ENCODE measurements around the gene OGFOD1.

The OGFOD1 gene

DNA sequence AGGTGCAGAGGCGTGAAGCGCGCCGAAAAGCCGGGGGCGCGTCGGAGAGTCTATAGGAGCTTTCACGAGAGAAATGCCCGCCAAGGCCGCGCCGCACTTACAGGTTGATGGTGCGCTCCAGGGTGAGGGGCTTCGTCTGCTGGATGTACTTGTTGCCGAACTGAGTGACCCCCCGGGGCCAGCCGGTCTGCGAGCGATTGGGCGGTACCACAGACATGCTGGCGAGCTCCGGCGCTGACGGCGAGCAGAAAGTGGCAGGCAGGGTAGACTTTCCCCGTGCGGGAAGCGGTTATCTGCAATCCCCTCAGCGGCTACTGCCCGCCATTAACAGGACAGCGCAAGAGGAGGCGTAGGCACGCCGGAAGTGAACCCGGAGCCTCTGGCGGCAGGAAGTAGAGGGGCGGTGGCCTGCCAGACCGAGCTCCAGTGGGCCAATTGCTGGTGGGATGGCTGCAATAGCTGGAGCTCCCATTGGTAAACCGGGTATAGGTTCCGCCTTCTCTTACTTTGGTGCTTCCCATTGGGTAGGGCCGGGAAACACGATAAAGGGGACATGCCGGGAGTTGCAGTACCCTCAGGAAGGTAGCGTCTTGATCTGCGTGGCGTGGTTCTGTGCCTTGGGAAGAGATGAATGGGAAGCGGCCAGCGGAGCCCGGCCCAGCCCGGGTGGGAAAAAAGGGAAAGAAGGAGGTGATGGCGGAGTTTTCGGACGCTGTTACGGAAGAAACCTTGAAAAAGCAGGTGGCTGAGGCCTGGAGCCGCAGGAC is at the start of gene OGFOD1, which contains the start of gene NUDT21:
Gene OGFOD1, plus strand, starts transcription at position 569 of the 767 bp plus-strand sequence. Its CDS starts 59 bp downstream, at position 628.
Gene NUDT21, minus strand, starts transcription at position 347 of the 767 bp plus-strand sequence. Its CDS starts 130 bp downstream, at position 217.
- DNase-seq = peak; percentile 93

DNA sequence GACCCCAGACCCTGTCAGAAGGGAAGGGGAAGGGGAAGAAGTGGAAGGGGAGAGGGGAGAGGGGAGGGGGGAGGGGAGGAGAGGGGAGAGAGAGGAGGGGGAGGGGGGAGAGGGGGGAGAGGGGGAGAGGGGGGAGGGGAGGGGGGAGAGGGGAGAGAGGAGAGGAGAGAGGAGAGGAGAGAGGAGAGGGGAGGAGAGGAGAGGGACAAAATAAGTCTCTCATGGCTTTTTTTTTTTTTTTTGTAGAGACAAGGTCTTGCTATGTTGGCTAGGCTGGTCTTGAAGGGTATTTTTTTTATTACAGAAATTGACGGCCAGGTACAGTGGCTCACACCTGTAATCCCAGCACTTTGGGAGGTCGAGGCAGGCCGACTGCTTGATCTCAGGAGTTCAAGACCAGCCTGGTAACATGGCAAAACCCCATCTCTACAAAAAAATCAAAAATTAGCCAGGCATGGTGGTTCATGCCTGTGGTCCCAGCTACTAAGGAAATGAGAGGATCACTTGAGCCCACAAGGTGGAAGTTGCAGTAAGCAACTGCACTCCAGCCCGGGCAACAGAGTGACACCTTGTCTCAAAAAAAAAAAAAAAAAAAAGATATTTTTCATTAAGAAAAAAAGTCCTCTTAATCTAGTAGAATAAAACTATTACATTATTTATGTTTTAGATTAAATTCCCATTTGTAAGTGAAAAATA is 45.2 kb upstream of the OGFOD1 start:
- no peak for DNase-seq

DNA sequence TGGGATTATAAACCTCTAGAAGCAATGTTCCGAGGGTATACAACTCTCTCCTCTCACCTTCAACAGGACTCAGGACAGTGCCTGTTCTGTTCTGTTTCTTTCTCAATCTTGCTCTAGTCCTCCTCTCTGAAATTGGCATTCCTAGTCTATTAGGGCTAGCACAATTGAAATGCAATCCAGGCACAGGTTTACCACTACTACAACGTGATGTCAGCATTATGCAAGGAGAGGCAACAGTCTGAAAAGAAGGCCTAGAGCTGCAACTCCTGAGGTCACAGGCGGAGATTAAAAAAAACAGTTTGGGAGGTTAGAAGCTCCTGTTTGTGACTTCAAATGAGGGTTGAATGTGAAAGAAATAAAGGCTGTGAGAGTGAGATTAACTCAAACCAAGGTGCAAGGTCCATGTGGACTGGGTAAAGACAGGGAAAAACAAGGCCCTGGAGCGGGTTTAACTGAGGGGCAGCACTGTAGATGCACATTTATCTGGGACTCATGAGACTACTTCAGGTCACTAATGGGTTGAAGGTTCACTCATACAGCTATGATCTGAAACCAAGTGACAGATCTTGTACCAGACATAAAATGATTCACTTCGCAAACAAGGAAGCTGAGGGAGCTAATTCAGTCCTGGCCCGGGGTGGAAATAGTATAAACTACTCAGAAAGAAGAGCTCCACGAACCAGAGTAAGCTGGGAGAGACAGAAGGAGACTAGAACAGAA is 42.8 kb upstream of the OGFOD1 start:
- no peak for DNase-seq

DNA sequence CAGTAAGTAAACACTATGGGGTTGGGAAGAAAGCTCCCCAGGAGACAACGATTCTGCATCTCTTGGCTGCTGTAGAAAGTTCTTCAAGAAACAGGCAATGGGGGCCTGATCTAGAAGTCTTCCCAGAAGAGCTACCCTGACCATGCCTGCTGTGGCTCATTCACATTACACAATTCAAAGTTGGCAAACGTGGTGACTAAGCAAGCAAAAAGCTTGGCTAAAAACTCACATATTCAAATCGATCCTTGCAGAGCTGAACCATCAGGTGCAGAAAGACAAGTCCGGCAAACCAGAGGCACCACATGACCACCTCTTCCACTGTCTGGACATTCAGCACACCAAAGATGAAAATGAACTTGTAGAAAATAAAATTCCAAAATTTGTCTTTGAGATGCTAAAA is 42.2 kb upstream of the OGFOD1 start:
- DNase-seq = no peak

DNA sequence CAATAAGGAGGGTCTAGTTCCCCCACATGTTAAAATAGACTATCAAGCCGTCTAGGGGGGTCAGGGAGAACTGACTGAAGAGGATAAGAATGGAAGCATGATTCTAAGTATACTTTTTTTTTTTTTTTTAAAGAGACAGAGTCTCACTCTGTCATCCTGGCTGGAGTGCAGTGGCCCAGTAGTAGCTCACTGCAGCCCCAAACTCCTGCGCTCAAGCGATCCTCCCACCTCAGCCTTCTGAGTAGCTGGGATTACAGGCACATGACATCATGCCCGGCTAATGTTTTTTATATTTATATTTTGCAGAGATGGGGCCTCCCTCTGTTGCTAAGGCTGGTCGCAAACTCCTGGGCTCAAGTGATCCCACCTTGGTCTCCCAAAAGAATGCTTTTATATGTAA is 40.2 kb upstream of the OGFOD1 start:
- DNase-seq = no peak

DNA sequence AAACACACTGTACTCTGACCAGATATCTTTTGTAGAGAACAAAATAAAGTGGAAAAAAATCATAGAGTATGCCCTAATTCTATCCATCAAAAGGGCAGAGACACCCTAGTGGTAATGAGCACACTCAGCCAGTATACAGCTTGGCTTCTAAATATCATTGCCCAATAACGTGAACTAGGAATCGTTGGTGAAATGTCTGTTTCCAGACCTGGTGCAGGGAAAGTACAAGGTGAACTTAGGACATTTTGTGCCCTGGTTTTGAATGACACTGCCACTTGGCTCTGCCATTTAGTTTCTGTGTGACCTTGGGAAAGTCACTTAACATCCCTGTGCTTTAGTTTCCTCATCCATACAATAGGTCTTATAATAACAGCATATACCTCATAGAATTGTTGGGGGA is 39.7 kb upstream of the OGFOD1 start:
- DNase-seq = no peak

DNA sequence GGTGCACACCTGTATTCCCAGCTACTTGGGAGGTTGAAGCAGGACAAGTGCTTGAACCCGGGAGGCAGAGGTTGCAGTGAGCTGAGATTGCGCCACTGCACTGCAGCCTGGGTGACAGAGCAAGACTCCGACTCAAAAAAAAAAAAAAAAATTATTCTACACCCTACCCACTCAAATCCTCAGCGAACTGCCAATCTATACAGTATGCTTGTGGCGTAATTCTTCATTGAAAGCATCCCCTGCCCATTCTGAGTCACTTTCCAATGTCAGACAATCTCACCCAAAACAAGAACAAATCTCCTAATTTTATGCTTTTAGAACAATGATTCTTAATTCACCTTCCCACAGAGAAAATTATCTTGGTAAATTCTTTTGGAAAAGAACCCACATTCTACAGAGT is 38.0 kb upstream of the OGFOD1 start:
- DNase-seq = no peak

DNA sequence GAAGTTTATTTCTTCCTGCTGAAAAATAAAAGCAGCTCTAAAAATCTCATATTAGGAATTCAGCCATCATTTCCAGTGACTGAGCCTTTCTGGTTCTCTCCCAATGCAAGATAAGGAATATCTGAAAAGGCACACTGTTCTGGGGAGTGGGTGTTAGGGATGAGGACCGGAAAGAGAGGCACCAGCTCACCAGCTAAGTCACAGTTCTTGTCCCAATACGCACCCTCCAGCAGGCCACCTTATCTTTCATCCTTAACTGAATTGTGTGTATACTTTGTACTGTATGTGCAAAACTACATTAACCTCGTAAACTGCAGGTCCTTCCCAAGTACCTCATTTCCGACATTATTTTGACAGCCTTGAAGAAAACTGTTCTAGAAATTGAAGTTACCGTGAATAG is 37.0 kb upstream of the OGFOD1 start:
- DNase-seq = no peak

DNA sequence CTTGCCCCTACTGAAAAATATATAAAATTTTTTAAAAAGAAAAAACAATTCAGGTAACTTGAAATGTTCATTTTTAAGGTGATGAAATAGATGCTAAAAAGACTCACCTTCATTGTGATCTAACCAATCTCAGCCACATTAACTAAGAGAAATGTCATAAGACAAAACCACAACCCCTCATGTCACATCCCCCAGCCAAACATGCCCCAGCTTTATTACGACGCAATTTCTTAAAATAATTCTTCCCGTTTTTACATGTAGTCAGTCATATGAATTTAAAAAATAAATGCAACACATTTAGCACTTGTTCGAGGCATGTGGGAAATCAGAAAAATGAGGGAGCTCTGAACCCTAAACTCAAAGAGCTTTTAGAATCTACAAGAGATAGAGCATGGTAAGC is 35.5 kb upstream of the OGFOD1 start:
- DNase-seq = no peak

DNA sequence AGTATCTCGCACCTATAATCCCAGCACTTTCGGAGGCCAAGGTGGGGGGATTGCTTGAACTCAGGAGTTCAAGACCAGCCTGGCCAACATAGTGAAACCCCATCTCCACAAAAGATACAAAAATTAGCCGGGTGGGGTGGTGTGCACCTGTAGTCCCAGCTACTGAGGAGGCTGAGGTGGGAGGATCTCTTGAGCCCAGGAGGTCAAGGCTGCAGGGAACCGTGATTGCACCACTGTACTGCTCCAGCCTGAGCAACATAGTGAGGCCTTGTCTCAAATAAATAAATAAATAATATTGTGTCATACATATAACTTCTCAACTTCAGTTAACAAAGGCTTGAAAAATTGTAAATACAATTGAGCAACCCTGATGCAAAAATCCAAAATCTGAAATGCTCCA is 34.2 kb upstream of the OGFOD1 start:
- no peak for DNase-seq

DNA sequence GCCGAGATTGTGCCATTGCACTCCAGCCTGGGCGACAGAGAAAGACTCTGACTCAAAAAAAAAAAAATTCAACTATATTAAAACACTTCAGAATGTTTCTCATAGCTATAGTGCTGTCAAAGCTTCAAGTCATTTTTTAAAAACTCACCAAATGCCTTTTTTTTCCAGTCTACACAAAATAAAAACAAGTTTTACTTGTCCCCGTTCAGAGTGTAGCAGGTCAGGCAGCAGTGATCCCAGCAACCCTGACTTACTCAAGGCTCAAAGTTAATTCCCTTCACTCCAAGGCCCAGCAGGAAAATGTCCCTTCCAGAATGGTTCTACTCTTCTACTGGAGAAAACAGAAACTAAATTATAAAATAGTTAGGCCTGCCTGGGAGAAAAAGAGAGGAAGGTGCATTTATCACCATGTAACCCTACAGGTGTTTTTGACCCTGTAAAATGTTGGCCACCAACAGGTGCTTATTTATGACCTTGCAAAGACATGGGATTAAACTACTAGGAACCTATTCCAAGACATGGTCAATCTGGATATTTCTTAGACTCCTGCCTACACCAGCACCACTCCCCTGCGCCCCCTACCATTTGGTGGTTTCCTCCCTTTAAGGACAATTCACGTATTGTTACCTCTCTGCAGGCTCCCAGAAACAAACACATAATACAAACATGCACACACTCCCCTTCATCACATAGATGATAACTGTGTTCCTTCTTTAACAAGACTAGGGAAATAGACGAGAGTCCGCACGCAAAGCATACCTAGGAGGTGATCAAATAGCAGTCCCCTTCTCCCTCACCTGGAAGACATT is 31.4 kb upstream of the OGFOD1 start:
- DNase-seq = no peak

DNA sequence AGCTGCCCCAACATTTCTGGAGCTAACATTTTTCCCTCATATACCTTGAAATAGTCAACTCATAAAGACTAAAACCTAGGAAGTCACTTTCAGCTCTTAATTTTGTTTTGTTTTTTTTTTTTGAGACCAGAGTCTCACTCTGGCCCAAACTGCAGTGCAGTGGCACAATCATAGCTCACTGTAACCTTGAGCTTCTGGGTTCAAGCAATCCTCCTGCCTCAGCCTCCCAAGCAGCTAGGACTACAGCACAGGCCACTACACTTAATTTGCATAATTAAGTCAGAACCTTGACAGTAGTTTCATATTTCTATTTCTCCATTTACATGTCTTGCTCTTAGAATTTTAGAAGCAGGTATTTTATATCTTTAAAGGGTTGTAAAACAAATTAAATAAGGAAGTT is 30.7 kb upstream of the OGFOD1 start:
- no peak for DNase-seq

DNA sequence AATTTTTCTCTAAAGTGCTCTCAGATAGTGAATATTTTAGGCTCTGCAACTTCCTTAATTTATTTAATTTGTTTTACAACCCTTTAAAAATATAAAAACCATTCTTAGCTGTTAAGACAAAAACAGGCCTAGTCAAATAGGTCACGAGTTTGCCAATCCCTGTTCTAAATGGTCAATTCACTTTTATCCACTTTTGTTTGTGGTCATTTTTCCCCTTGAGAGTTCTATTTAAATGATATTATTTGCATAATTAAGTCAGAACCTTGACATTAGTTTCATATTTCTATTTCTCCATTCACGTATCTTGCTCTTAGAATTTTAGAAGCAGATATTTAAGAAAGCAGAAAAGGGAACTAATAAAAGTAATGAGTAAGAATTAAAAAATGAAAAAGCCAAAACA is 30.0 kb upstream of the OGFOD1 start:
- no peak for DNase-seq

DNA sequence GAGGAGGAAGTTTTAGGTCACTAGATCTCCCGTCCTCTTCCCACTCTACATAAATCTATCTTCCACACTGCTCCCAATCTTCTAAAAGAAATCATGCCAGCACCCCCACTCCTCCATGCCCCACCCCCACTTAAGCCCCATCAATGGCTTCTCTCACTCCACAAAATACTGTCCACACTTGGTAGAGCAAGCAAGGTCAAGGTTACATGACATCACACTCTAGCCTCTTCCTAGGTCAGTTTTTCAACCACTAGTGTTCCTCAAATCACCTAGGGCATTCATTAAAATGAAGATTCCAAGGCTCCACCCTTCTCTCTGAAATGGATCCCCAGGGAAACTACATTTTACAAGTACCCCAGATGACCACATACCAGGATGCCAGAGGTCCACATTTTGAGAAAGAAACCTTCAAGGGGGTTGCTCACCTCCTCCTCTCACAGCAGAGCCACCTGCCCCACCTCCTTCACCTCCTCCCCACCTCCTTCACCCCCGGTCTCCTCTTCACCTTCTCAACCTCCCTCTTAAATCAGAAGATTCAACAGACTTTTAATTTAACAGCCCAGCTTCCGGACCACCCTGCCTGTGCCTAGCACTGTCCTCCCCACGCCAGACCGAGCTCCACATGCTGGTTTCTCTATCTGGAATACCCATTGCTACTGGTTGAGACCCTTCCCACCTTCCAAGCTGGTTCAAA is 29.2 kb upstream of the OGFOD1 start:
- DNase-seq = no peak

DNA sequence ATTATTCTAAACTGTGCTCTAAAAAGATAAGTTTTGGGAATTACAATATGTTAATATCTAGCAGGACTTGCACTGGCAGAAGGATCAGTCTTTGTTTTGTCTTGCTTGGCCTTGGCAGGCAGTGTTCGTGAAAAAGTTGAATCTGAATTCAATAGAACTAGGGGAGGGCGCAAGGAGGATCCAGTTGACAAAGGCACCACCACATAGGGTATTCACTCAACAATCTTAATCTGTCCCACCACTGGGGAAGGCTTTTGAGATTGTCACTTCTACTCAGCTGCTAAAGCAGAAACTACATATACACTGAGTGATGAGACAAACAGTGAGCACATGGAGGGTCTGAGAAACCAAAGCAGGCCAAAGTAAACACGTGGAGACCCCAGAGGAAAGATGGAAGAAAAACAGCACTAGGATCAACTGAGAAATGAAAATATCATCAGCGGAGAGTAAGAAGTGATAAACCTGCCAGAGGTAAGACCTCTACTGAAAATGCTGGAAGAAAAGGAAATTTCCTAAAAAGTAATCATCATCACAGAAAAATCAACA is 28.4 kb upstream of the OGFOD1 start:
- no peak for DNase-seq

DNA sequence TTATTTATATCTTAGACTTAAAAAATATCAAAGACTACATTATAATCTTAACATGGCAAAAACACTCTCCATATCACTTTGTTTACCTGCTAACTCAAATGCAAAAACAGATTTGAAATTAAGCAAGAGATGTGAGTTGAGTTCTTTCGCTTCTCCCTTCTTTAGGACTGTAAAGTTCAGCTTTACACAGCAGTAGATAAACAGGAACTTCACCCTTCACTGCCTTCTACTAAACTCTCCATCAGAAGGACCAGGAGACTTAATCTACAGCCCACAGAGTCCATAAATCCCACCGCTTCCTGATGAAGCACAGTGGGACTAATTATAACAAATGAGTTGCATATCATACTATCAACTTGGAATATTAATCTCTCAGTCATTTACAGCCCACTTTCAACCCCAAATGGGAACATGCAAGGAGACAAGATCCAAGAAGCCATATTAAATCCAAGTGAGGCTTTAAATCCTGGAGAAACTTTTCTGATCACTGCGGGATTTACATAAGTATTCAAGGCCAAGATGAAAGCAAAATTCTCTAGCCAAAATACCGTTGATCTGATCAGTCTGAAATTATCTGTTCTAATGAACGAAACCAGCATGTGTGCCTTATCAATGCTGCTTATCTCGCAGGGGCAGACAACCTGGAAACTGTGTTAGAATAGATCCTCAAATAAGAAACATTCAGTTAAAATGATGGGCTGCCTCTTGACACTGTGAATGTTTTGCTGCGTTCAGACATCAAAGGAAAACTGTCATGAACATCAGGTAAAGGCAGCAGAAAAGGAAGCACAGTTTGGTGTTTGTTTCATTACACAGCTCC is 27.6 kb upstream of the OGFOD1 start:
- no peak for DNase-seq

DNA sequence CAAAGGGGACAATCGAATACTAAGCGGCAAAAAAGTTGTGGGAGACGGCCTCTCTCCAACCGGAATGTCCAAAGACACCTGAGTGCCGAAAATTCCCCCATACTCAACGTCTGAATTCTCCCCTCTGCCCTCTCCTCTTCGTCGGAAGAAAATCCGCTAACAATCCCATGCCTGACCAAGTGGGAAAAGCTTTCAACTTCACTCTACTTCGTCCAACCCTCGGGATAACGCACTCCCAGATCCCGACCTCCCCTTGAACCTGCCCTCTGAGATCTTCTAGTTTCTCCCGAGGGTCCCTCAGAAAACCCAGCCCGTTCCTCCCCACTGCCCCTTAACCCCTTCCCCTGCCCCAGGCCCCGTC is 27.0 kb upstream of the OGFOD1 start:
- DNase-seq = peak; percentile 43

DNA sequence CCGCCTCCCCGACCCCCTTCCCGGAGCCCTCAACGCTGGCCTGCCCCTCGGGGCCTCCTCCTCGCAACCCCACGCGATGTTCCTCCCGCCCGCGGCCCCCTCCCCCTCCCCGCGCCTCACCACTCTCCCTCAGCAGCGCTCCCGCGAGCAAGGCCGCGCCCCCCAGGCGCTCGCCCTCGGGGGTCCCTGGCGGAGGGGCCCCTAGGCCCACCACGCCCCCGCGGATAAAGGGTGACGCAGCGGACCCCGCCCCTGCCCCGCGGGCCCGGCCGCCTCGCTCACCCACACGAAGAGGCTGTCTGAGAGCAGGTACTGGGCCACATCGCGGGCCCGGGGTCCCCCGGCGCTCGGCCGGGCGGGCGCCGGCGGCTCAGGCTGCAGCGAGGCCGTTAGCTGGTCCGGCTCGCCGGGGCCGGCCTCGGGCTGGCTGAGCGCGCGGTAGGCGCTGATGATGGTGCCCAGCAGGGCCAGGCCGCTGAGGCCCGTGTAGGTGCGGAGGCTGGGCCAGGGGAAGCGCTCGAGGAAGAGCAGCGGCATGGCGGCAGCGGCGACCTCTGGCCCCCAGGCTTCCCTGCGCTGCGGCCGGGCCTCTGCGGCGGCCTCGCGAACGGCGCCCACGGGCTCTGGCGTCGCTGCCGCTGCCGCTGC is 26.4 kb upstream of the OGFOD1 start:
- DNase-seq = peak; percentile 69

DNA sequence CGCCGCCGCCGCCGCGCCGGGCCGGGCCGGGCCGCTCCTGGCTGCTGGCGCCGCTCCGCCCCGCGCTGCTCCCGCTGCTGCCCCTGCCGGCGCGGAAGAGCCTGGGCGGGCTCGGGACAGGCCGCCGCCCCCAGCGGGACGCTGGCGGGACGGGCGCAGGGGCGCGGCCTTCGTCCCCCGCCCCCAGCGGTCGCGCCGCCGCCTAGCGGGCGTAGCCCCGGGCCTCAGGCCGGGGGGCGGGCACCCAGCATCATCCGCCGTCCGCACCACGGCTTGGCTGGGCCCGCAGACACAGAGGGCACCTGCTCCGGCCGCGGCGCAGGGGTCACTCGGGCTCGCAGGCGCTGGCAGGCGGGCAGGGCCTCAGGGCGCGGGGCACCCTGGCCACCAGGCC is 25.9 kb upstream of the OGFOD1 start, which contains the start of gene AMFR:
Gene AMFR, minus strand, starts transcription at position 107 of the 394 bp plus-strand sequence. CDS start 218 bp downstream, outside the sequence.
- peak; percentile 75 for DNase-seq

DNA sequence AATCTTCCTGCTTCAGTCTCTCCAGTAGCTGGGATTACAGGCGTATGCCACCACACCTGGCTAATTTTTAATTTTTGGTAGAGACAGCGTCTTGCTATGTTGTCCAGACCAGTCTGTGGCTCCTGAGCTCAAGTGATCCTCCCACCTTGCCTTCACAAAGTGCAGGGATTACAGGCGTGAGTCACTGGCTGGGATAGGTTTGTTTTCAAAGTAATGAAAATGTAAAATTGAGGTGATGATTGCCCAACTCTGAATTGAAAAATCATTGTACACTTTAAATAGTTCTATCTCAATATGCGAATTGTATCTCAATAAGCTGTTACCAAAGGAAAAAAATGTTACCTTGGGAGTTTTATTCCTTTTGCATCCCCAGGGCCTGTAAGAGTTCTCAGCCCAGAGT is 24.8 kb upstream of the OGFOD1 start:
- no peak for DNase-seq
